K562 (cell line): ENCODE data around the gene CAVIN1. TPM values are rescaled to one million over a fixed set of nuclear protein-coding genes. Genes with fewer than 3 reads are reported as not detected.

ENCODE experiments used
- ATF2 ChIP-seq: sonication (generic); formaldehyde crosslinking; IDR thresholded peaks from 2 replicates; pipeline ENCODE4 v1.8.1; 2022; ENCODE audit warnings: missing genetic modification reagents
- CEBPB ChIP-seq: fragments of 450-650 bp; IDR thresholded peaks from 2 replicates; pipeline ENCODE4 v1.6.1; 2016; ENCODE audit warnings: missing genetic modification characterization, missing compliant biosample characterization
- CHCHD3 ChIP-seq: fragments of 250-450 bp; sonication (Bioruptor Pico); IDR thresholded peaks from 2 replicates; pipeline ENCODE4 v2.1.2; 2022; ENCODE audit warnings: mild to moderate bottlenecking
- COPS2 ChIP-seq: fragments of 450-650 bp; conservative IDR thresholded peaks from 2 replicates; pipeline ENCODE4 v1.6.1; 2016; ENCODE audit warnings: mild to moderate bottlenecking, moderate library complexity
- DACH1 ChIP-seq: fragments of 450-650 bp; IDR thresholded peaks from 2 replicates; pipeline ENCODE4 v1.6.1; 2018; ENCODE audit not compliant: partially characterized antibody
- GATAD2B ChIP-seq: fragments of 450-650 bp; IDR thresholded peaks from 2 replicates; pipeline ENCODE4 v1.6.1; 2017; ENCODE audit warnings: mild to moderate bottlenecking, borderline replicate concordance
- KAT7 ChIP-seq: sonication (generic); formaldehyde crosslinking; IDR thresholded peaks from 2 replicates; pipeline ENCODE4 v1.8.0; 2022; ENCODE audit warnings: missing genetic modification reagents, mild to moderate bottlenecking, borderline replicate concordance
- MEF2A ChIP-seq: IDR thresholded peaks from 2 replicates; pipeline ENCODE4 v1.6.1; 2011; ENCODE audit warnings: low read depth, mild to moderate bottlenecking, low read length, moderate library complexity; ENCODE audit not compliant: control insufficient read depth
- PCBP2 ChIP-seq: fragments of 200-400 bp; formaldehyde crosslinking; IDR thresholded peaks from 2 replicates; pipeline ENCODE4 v1.6.1; 2018; ENCODE audit warnings: low read length, low read depth, mild to moderate bottlenecking, moderate library complexity; ENCODE audit not compliant: poor library complexity, severe bottlenecking
- SMARCE1 ChIP-seq: fragments of 450-650 bp; IDR thresholded peaks from 2 replicates; pipeline ENCODE4 v1.7.1; 2016; ENCODE audit warnings: mild to moderate bottlenecking
- SUPT5H ChIP-seq: fragments of 450-650 bp; IDR thresholded peaks from 2 replicates; pipeline ENCODE4 v1.6.1; 2016
- TBP ChIP-seq: optimal IDR thresholded peaks from 2 replicates; pipeline ENCODE3; 2011; ENCODE audit warnings: low read depth, low read length, improper control_type of control experiment
- TEAD2 ChIP-seq: fragments of 450-650 bp; IDR thresholded peaks from 2 replicates; pipeline ENCODE4 v1.6.1; 2016; ENCODE audit warnings: missing genetic modification characterization, control low read depth, missing compliant biosample characterization
- U2AF2 ChIP-seq: fragments of 200-400 bp; formaldehyde crosslinking; optimal IDR thresholded peaks from 2 replicates; pipeline ENCODE3; 2017; ENCODE audit warnings: low read depth, mild to moderate bottlenecking, low read length
- ZNF436 ChIP-seq: fragments of 250-450, 450-650 bp; sonication (Bioruptor Pico); formaldehyde crosslinking; IDR thresholded peaks from 2 replicates; pipeline ENCODE4 v1.7.0; 2020; ENCODE audit warnings: mild to moderate bottlenecking
- polyA plus RNA-seq, 8 experiments: library from polyadenylated mRNA; depleted of rRNA in 4 of 8; stranded (reverse) in 5 of 8; unstranded in 3 of 8; fragments of >200 nt; fragmentation: Nextera tagmentation in 2 of 8; fragmentation: Illumina TruSeq in 1 of 8; extraction: Ambion mirVana in 2 of 8; extraction: Trizol in 1 of 8; gene quantifications; 2 replicates each; pipeline versions ENCODE4 v1.2.1 to v1.2.3, GENCODE V29; 2011 to 2014; ENCODE audit warnings: inconsistent platforms in 1 of 8, missing spikeins in 1 of 8
- total RNA-seq, 7 experiments: library from RNA; depleted of rRNA in 6 of 7; stranded (reverse); fragments of >200 nt in 6 of 7; fragmentation: Illumina TruSeq in 2 of 7; extraction: Trizol in 2 of 7; gene quantifications; 2 replicates each; pipeline versions ENCODE4 v1.2.1 to v1.2.3, GENCODE V29; 2011 to 2021; ENCODE audit warnings: low replicate concordance in 1 of 7
- TF ChIP-seq, protein P1 (sequence below), 2 experiments: fragments of 450-650 bp; IDR thresholded peaks; 2 replicates each; pipeline ENCODE4 v1.6.1; 2016; ENCODE audit warnings: mild to moderate bottlenecking in 2 of 2, borderline replicate concordance in 1 of 2, low read depth in 1 of 2, moderate library complexity in 1 of 2
- TF ChIP-seq, protein P2 (sequence below): fragments of 450-650 bp; IDR thresholded peaks from one replicate; pipeline ENCODE4 v1.6.1; 2018; ENCODE audit warnings: mild to moderate bottlenecking, moderate library complexity; ENCODE audit not compliant: partially characterized antibody

Gene CAVIN1
- total and polyA plus RNA-seq, 9 of the 15 experiments (the other 6 are each of a cell fraction or from before 2014, with no cell fraction given) = 6.8 to 162 (median 74.5) TPM

GRCh38 chr17:42456223-42457106, 33.4 kb upstream of the CAVIN1 start (continued):
- TF ChIP-seq, protein P1, sequence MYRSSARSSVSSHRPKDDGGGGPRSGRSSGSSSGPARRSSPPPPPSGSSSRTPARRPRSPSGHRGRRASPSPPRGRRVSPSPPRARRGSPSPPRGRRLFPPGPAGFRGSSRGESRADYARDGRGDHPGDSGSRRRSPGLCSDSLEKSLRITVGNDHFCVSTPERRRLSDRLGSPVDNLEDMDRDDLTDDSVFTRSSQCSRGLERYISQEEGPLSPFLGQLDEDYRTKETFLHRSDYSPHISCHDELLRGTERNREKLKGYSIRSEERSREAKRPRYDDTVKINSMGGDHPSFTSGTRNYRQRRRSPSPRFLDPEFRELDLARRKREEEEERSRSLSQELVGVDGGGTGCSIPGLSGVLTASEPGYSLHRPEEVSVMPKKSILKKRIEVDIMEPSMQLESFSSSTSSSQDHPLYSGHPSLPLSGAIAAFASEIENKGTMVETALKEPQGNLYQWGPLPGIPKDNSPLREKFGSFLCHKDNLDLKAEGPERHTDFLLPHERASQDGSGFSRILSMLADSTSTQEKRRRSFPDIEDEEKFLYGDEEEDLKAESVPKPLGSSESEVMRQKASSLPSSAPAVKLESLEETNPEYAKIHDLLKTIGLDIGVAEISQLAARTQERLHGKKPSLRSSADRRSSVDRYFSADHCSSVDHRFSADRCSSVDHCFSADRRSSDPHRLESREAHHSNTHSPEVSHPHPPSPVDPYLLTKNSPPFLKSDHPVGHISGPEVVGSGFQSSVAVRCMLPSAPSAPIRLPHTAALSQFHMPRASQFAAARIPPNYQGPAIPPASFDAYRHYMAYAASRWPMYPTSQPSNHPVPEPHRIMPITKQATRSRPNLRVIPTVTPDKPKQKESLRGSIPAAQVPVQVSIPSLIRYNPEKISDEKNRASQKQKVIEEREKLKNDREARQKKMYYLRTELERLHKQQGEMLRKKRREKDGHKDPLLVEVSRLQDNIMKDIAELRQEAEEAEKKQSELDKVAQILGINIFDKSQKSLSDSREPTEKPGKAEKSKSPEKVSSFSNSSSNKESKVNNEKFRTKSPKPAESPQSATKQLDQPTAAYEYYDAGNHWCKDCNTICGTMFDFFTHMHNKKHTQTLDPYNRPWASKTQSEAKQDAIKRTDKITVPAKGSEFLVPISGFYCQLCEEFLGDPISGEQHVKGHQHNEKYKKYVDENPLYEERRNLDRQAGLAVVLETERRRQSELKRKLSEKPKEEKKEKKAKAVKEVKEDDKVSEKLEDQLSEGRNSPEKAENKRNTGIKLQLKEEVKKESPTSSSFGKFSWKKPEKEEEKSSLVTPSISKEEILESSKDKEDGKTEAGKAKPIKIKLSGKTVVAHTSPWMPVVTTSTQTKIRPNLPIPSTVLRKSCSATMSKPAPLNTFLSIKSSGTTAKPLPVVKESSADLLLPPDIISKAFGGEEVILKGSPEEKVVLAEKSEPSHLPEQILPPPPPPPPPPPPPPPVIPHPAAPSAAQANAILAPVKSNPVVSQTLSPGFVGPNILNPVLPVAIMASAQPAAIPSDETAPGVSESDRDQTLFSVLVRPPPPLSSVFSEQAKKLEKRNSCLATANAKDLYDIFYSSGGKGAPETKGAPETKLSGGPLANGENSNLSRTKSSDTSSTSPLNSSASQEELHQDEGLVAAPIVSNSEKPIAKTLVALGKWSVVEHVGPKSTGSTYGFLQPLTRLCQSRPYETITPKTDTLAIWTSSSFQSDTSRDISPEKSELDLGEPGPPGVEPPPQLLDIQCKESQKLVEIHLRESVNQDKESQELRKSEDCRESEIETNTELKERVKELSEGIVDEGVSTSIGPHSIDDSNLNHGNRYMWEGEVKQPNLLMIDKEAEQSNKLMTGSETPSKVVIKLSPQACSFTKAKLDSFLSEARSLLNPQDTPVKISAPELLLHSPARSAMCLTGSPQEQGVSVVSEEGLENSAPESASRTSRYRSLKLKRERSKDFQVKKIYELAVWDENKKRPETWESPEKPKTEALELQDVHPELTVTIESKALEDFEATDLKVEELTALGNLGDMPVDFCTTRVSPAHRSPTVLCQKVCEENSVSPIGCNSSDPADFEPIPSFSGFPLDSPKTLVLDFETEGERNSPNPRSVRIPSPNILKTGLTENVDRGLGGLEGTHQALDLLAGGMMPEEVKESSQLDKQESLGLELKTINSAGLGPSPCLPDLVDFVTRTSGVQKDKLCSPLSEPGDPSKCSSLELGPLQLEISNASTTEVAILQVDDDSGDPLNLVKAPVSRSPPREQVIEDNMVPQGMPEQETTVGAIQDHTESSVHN (IDR thresholded peaks at IDR 0.05; ENCODE audit: borderline replicate concordance in 1 of 2, low read depth in 1 of 2) = peak; percentile 52 to 84; a peak in 2 of 4 replicates
- TF ChIP-seq ATF2 = no peak
- no peak for TF ChIP-seq COPS2
- TF ChIP-seq CEBPB (tag) = peak; percentile 97
- no peak for TF ChIP-seq CHCHD3 (CRISPR knock-in tag)
- no peak for TF ChIP-seq GATAD2B
- TF ChIP-seq PCBP2 = no peak
- TF ChIP-seq SMARCE1 = peak; percentile 93
- TF ChIP-seq MEF2A = 0 out of 2 replicates have a peak, but pooled peaks have one; percentile 38
- peak; percentile 73 for TF ChIP-seq DACH1
- no peak for TF ChIP-seq TEAD2
- TF ChIP-seq, protein P2, sequence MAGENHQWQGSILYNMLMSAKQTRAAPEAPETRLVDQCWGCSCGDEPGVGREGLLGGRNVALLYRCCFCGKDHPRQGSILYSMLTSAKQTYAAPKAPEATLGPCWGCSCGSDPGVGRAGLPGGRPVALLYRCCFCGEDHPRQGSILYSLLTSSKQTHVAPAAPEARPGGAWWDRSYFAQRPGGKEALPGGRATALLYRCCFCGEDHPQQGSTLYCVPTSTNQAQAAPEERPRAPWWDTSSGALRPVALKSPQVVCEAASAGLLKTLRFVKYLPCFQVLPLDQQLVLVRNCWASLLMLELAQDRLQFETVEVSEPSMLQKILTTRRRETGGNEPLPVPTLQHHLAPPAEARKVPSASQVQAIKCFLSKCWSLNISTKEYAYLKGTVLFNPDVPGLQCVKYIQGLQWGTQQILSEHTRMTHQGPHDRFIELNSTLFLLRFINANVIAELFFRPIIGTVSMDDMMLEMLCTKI = no peak
- TF ChIP-seq TBP = peak; percentile 12
- TF ChIP-seq SUPT5H = 0 out of 2 replicates have a peak, but pooled peaks have one; percentile 47
- TF ChIP-seq KAT7 (CRISPR knock-in tag) = no peak
- no peak for TF ChIP-seq U2AF2
- TF ChIP-seq ZNF436 (CRISPR knock-in tag) = no peak
